Panc1 (cell line): Measurements from ENCODE around the gene ADAMTS13.

ENCODE experiments used
- POLR2AphosphoS5 ChIP-seq: IDR thresholded peaks from 2 replicates; pipeline ENCODE4 v1.6.1; 2012; ENCODE audit warnings: mild to moderate bottlenecking, low read depth, low read length, moderate library complexity
- TF ChIP-seq, protein P1 (sequence below): fragments of 450-650 bp; IDR thresholded peaks from 2 replicates; pipeline ENCODE4 v1.5.1; 2017; ENCODE audit warnings: mild to moderate bottlenecking

DNA sequence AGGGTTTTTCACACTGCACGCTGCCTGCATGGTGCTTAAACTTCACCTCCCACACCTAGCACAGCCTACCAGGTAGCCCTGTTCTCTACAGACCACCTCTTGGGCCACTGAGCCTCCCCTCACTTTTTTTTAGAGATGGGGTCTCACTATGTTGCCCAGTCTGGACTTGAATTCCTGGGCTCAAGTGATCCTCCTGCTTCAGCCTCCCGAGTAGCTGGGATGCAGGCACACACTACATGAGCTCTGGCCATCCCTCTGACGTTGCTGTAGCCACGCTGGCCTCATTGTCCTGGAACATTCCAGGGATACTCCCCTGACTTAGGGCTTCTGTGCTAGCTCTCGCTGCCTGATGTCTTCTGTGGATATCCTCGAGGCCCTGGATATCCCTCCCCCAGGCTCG, 30.4 kb downstream of the ADAMTS13 start:
- TF ChIP-seq, protein P1, sequence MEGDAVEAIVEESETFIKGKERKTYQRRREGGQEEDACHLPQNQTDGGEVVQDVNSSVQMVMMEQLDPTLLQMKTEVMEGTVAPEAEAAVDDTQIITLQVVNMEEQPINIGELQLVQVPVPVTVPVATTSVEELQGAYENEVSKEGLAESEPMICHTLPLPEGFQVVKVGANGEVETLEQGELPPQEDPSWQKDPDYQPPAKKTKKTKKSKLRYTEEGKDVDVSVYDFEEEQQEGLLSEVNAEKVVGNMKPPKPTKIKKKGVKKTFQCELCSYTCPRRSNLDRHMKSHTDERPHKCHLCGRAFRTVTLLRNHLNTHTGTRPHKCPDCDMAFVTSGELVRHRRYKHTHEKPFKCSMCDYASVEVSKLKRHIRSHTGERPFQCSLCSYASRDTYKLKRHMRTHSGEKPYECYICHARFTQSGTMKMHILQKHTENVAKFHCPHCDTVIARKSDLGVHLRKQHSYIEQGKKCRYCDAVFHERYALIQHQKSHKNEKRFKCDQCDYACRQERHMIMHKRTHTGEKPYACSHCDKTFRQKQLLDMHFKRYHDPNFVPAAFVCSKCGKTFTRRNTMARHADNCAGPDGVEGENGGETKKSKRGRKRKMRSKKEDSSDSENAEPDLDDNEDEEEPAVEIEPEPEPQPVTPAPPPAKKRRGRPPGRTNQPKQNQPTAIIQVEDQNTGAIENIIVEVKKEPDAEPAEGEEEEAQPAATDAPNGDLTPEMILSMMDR, result no peak
- TF ChIP-seq POLR2AphosphoS5, result no peak
